Measurements from ENCODE around the gene MINPP1. TPM values are rescaled to one million over a fixed set of nuclear protein-coding genes. Genes with fewer than 3 reads are reported as not detected.

MINPP1 gene
- total RNA-seq, 6 experiments from 2014 or later, result 14.4 to 28.2 (median 25.0) TPM

DNA sequence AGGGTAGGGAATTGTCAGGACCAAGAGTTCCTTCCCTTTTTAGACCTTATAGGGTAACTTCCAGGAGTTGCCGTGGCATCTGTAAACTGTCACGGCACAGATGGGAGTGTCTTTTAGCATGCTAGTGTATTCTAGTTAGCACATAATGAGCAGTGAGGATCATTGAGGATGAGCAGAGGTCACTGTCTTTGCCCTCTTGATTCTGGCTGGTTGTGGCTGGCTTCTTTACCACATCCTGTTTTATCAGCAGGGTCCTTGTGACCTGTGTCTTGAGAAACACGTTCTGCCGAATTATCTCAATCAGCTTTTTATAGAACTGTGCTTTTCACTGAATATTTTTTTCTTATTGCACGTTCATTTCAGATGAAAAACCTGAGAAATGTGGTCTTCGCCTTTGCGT, 41.5 kb downstream of the MINPP1 start:
- Histone ChIP-seq H3K36me3 (no peaks in the 10 kb centered on the region), H3K4me3 (no peak overlapping the region), H3K9me3 (no peaks in the 10 kb centered on the region), H3K27ac (peak overlapping the region in 1 of 3 donors; percentile 10), H3K27me3 (no peaks in the 10 kb centered on the region), H3K4me1 (peaks cover 0 to 20% (median 8%) of the 10 kb centered on the region in 4 donors)
- intact Hi-C loops (cut with DNase I), result no loop called here
- DNase-seq (no peak), ATAC-seq (peak; percentile 50 to 68 (median 55))
- TF ChIP-seq POLR2A (IDR thresholded peaks at IDR 0.05), result no peak
- TF ChIP-seq, protein P1, sequence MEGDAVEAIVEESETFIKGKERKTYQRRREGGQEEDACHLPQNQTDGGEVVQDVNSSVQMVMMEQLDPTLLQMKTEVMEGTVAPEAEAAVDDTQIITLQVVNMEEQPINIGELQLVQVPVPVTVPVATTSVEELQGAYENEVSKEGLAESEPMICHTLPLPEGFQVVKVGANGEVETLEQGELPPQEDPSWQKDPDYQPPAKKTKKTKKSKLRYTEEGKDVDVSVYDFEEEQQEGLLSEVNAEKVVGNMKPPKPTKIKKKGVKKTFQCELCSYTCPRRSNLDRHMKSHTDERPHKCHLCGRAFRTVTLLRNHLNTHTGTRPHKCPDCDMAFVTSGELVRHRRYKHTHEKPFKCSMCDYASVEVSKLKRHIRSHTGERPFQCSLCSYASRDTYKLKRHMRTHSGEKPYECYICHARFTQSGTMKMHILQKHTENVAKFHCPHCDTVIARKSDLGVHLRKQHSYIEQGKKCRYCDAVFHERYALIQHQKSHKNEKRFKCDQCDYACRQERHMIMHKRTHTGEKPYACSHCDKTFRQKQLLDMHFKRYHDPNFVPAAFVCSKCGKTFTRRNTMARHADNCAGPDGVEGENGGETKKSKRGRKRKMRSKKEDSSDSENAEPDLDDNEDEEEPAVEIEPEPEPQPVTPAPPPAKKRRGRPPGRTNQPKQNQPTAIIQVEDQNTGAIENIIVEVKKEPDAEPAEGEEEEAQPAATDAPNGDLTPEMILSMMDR (IDR thresholded peaks at IDR 0.05), result no peak
- WGBS (ENCODE audit: insufficient coverage, low coverage, low lambda C conversion rate, missing lambda C conversion rate), result 65% methylated on average over 7 of the region's 7 CpGs

- peak overlapping the region in 1 of 3 donors; percentile 10 for H3K27ac ChIP-seq
- no peak for DNase-seq
- H3K4me3 ChIP-seq, result no peak overlapping the region
- no peaks in the 10 kb centered on the region for H3K9me3 ChIP-seq
- intact Hi-C loops (cut with DNase I), result no loop called here
- H3K4me1 ChIP-seq, result peaks cover 0 to 20% (median 8%) of the 10 kb centered on the region in 4 donors
- WGBS (ENCODE audit: insufficient coverage, low coverage, low lambda C conversion rate, missing lambda C conversion rate), result 72% methylated on average over 2 of the region's 2 CpGs
- no peaks in the 10 kb centered on the region for H3K36me3 ChIP-seq
- H3K27me3 ChIP-seq, result no peaks in the 10 kb centered on the region
- ATAC-seq, result peak in 3 of 4 donors; percentile 13 to 32 (median 17)
- TF ChIP-seq, protein P1 (IDR thresholded peaks at IDR 0.05), result no peak
- no peak for TF ChIP-seq POLR2A (IDR thresholded peaks at IDR 0.05)
Measured at GRCh38 chr10:87546971-87547413, 42.3 kb downstream of the MINPP1 start.

- WGBS (ENCODE audit: insufficient coverage, low coverage, low lambda C conversion rate, missing lambda C conversion rate), result 56% methylated on average over 3 of the region's 3 CpGs
Measured at GRCh38 chr10:87547734-87548311, 43.1 kb downstream of the MINPP1 start.

GRCh38 chr10:87550741-87551140, 46.0 kb downstream of the MINPP1 start:
- no peak for TF ChIP-seq POLR2A (IDR thresholded peaks at IDR 0.05)
- Histone ChIP-seq H3K4me1 (peaks cover 0 to 20% (median 8%) of the 10 kb centered on the region in 4 donors), H3K27me3 (no peaks in the 10 kb centered on the region), H3K9me3 (no peaks in the 10 kb centered on the region), H3K4me3 (no peak overlapping the region), H3K36me3 (peaks cover 0 to 7% (median 0%) of the 10 kb centered on the region in 4 donors), H3K27ac (no peak overlapping the region)
- ATAC-seq (peak in 1 of 4 donors; percentile 20), DNase-seq (no peak)
- intact Hi-C loops (cut with DNase I), result no loop called here
- whole genome bisulfite sequencing (ENCODE audit: insufficient coverage, low coverage, low lambda C conversion rate, missing lambda C conversion rate), result 81% methylated on average over 2 of the region's 2 CpGs

More at GRCh38 chr10:87547734-87548311, 43.1 kb downstream of the MINPP1 start:
- no peak overlapping the region for H3K4me3 ChIP-seq
- intact Hi-C loops (cut with DNase I), result no loop called here
- peaks cover 0 to 20% (median 8%) of the 10 kb centered on the region in 4 donors for H3K4me1 ChIP-seq
- H3K9me3 ChIP-seq, result no peaks in the 10 kb centered on the region
- peaks cover 0 to 5% (median 0%) of the 10 kb centered on the region in 4 donors for H3K36me3 ChIP-seq
- ATAC-seq, result peak; percentile 65 to 82 (median 70)
- H3K27ac ChIP-seq, result no peak overlapping the region
- TF ChIP-seq, protein P1 (IDR thresholded peaks at IDR 0.05), result no peak
- TF ChIP-seq POLR2A (IDR thresholded peaks at IDR 0.05), result no peak
- DNase-seq, result no peak
- no peaks in the 10 kb centered on the region for H3K27me3 ChIP-seq

DNA sequence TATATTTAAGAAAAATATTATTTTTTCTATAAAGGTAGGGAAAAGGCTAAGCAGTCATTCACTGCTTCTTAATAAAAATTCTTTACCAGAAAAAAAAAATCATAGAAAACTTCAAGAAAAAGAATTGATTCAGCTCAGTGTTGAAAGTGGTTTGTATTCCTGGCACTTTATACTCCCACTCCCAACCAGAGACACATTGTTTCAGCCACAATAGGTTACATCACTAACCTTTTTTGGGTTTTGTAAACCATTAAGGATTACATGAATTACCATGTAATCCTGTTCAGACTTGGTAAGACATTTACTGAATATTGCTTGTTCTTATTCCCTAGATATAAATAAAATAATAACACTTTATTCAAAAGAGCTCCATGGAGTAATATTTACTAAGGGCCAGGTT, 46.6 kb downstream of the MINPP1 start:
- ATAC-seq, result no peak
- Histone ChIP-seq H3K27me3 (no peaks in the 10 kb centered on the region), H3K36me3 (peaks cover 0 to 7% (median 0%) of the 10 kb centered on the region in 4 donors), H3K4me1 (peaks cover 0 to 18% (median 8%) of the 10 kb centered on the region in 4 donors), H3K27ac (no peak overlapping the region), H3K9me3 (no peaks in the 10 kb centered on the region), H3K4me3 (no peak overlapping the region)
- intact Hi-C loops (cut with DNase I), result no loop called here
- no peak for DNase-seq
- TF ChIP-seq POLR2A (IDR thresholded peaks at IDR 0.05), result no peak
- TF ChIP-seq, protein P1 (IDR thresholded peaks at IDR 0.05), result no peak
